GM21619 (cell line): ENCODE results near the gene CACNA1H.
"Not testable (repeated sequence)": the region's sequence is repeated elsewhere in the genome, so short reads cannot be mapped to it uniquely, and the experiment has no call there.

Experiments
- ATAC-seq: cut with Tn5 transposase; IDR thresholded peaks from one replicate; pipeline ENCODE4 v1.9.1; 2021; ENCODE audit not compliant: unreplicated experiment

Gene CACNA1H

DNA sequence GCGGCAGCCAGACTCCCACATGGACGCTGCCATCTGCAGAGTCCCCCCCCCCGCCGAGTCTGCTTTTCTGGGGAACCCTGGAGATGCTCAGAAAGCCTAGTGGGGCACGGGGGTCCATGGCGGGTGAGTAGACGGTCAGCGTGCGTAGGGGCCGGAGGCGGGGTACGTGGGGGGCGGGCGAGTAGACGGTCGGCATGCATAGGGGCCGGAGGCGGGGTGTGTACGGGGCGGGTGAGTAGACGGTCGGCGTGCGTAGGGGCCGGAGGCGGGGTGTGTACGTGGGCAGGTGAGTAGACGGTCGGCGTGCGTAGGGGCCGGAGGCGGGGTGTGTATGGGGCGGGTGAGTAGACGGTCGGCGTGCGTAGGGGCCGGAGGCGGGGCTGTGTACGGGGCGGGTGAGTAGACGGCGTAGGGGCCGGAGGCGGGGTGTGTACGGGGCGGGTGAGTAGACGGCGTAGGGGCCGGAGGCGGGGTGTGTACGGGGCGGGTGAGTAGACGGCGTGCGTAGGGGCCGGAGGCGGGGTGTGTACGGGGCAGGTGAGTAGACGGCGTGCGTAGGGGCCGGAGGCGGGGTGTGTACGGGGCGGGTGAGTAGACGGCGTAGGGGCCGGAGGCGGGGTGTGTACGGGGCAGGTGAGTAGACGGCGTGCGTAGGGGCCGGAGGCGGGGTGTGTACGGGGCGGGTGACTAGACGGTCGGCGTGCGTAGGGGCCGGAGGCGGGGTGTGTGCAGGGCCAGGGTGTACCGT, 32.7 kb downstream of the CACNA1H start:
- ATAC-seq, result not testable (repeated sequence)

- no peak for ATAC-seq
Observed at GRCh38 chr16:1188432-1189189, 35.7 kb downstream of the CACNA1H start.

- no peak for ATAC-seq
Observed at GRCh38 chr16:1189455-1189854, 36.5 kb downstream of the CACNA1H start.

GRCh38 chr16:1190789-1191188, 37.9 kb downstream of the CACNA1H start:
- ATAC-seq, result not testable (repeated sequence)

DNA sequence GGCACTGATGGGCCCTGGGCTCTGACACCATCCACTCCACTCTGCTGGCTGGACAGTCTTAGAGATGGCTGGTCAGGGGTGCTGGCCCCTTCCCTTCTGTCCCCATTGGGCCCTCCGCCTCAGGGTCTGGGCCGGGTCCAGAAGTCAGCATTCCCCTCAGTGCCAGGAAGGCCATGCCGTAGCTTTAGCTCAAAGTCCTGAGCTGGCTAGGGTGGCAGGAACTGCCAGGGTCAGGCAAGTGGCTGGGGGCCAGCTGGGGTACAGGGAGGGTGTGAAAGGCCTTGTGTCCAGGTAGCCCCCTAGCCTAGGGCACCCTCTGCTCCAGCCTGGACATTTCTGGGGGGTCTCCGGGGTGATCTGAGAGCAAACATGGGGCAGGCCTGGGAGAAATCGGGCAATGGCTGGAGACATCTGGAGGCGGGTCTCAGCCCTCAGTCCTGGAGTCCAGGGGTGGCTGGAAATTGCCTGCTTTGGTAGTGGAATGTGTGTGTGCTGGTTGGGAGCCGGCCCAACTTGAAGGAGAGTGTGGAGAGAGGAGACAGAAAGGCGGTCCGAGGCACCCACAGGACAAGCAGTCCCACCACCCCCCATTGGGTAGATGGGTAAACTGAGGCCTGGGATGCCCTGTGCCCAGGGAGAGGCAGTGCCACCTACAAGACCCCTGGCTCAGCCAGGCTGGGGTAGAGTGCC, 39.6 kb downstream of the CACNA1H start:
- no peak for ATAC-seq

GRCh38 chr16:1193143-1193824, 40.4 kb downstream of the CACNA1H start:
- ATAC-seq, result no peak

GRCh38 chr16:1193825-1194581, 41.1 kb downstream of the CACNA1H start:
- ATAC-seq, result no peak

DNA sequence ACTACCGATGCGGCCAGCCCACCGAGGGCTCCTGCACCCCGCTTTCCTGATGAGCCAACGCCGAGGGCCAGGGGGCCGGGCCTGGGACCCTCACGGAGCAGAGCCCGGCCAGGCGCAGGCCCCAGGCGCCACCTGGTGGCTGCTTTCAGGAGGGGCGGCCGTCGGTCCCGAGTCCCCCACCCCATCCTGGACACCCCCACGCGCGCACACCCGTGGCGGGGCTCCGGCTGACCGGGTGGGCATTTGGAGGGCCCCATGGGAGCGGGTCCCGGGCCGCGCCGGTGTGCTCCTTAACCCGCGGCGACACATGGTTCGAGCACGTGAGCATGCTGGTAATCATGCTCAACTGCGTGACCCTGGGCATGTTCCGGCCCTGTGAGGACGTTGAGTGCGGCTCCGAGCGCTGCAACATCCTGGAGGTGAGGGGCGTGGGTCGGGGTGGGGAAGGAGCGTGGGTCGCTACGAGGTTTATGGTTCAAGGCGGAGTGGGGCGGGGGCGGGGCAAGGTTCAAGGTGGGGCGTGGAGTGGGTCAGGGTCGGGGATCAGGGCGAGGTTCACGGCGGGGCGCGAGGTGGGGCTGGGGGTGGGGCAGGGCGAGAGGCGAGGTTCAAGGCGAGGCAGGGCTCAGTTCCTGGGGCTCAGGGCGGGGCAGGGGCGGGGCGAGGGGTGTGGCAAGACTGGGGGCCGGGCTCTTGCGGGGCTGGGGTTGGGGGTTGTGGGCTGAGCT, 41.9 kb downstream of the CACNA1H start:
- ATAC-seq, result no peak

DNA sequence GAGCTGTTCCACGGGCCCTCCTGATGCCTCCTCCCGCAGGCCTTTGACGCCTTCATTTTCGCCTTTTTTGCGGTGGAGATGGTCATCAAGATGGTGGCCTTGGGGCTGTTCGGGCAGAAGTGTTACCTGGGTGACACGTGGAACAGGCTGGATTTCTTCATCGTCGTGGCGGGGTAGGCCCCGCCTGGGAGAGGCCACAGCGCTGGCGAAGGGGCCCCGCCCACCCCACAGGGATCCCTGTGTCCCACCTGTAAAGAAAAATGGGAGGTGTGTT, 42.4 kb downstream of the CACNA1H start:
- no peak for ATAC-seq

DNA sequence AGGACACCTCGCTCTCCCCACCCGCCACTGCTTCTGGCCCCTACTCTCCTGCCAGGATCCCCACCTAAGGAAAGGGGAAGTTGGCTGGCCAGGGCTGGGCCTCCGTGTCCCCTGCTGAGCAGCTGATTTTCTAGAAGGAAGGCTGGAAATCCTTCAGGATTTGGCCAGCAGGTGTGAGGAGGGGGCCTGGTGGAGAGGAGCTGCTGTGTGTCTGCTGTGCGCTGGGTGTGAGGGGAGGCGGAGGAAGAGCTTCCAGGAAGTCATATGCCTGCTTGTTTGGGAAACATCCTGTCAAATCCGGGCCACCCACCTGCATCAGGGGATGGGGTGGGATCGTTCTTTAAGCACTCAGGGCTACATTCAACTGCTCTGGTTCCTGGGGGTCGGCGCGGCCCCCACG, 43.6 kb downstream of the CACNA1H start:
- no peak for ATAC-seq

GRCh38 chr16:1197237-1197866, 44.4 kb downstream of the CACNA1H start:
- no peak for ATAC-seq

DNA sequence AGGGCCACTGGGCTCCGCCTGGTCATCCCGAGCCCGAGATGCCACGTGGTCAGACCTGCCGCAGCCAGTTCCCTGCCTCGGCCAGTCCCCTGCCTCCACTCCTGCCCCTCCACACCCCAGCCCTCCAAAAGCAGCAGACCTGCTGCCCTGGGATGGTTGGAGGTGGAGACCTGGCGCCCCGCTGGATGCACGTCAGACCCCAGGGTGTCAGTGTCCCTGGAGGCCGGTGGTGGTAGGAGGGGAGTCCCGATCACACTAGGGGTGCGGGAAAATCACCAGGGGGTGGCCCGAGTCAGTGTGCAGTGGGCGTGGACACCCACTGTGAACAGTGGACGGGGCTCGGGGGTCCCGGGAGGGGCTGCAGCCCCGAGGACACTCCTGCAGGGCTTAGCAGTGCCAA, 45.3 kb downstream of the CACNA1H start:
- no peak for ATAC-seq

DNA sequence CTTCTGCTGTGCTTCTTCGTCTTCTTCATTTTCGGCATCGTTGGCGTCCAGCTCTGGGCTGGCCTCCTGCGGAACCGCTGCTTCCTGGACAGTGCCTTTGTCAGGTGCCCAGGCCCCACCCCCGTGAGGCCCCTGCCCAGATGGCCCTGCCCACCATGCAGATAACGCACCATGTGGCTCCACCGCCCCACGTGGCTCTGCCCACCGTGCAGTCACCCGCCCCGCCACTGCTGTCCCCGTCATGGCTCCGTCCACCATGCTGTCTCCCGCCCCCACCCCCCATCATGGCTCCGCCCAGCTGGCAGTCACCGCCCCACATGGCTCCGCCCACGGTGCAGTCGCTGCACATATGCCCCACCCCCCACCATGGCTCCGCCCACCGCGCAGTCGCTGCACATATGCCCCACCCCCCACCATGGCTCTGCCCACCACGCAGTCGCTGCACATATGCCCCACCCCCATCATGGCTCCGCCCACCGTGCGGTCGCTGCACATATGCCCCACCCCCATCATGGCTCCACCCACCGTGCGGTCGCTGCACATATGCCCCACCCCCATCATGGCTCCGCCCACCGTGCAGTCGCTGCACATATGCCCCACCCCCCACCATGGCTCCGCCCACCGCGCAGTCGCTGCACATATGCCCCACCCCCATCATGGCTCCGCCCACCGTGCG, 45.9 kb downstream of the CACNA1H start:
- ATAC-seq, result not testable (repeated sequence)

- ATAC-seq, result no peak
Observed at GRCh38 chr16:1199347-1200013, 46.6 kb downstream of the CACNA1H start.

GRCh38 chr16:1200014-1200627, 47.2 kb downstream of the CACNA1H start:
- ATAC-seq, result no peak

DNA sequence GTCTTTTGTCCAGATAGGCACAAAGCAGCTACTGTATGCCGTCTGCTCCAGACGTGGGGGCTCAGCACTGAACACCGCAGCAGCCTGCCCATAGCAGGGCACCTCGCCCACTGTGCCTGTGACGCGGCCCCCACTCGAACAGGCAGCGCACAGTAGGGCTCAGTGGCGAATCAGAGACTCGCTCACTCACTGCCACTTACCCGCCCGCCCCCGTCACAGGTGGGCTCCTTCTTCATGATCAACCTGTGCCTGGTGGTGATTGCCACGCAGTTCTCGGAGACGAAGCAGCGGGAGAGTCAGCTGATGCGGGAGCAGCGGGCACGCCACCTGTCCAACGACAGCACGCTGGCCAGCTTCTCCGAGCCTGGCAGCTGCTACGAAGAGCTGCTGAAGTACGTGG, 48.5 kb downstream of the CACNA1H start:
- no peak for ATAC-seq

DNA sequence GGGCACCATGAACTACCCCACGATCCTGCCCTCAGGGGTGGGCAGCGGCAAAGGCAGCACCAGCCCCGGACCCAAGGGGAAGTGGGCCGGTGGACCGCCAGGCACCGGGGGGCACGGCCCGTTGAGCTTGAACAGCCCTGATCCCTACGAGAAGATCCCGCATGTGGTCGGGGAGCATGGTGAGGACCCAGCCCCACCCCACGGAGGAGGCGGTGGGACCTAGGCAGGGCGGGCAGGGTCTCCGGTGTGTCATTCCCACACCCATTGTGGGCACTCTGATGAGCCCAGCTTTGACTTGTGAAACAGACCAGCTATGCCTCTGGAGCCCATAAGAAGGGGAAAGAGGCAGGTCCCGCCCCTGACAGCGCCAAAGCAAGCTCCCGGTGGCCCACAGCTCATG, 49.4 kb downstream of the CACNA1H start:
- no peak for ATAC-seq

DNA sequence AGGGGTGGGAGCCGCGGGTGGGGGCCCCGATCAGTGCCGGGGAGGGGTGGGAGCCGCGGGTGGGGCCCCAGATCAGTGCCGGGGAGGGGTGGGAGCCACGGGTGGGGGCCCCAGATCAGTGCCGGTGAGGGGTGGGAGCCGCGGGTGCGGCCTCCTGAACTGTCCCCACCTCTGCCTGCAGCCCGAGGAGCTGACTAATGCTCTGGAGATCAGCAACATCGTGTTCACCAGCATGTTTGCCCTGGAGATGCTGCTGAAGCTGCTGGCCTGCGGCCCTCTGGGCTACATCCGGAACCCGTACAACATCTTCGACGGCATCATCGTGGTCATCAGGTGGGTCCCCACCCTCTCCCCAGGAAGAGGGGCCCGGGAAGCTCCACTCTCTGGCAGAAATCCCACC, 52.0 kb downstream of the CACNA1H start:
- no peak for ATAC-seq
